K562 (cell line): ENCODE results near the gene MRPL27. TPM values are rescaled to one million over a fixed set of nuclear protein-coding genes. Genes with fewer than 3 reads are reported as not detected.

Experiments
- ATAC-seq: fragments of 200-7000 bp; cut with Tn5 transposase; 3 replicates; pipeline ENCODE4 v1.9.1; 2020; ENCODE audit warnings: moderate library complexity
- BruUV-seq: library from RNA; stranded (reverse); fragments of 400-500 nt; replicated peaks from 2 replicates; lab custom pipeline; 2021; lab: Mats Ljungman, UMichigan
- CTCF ChIA-PET: fragments of 300-600 bp; formaldehyde crosslinking; extraction: SDS; loops from one replicate; lab custom pipeline; 2021; ENCODE audit warnings: low intra/inter-chr PET ratio; lab: Yijun Ruan, JAX
- POLR2A ChIA-PET: fragments of 300-600, 350-650 bp; sonication (Branson Sonifier 250); formaldehyde crosslinking; extraction: SDS; loops from one replicate; lab custom pipeline; 2021; ENCODE audit warnings: antibody characterized with exemption, inconsistent platforms; lab: Yijun Ruan, JAX
- DNase-seq, 4 experiments: peaks; one replicate each; pipeline versions ENCODE4 v3.0.0 to v3.0.0-alpha.2; 2011 to 2018; ENCODE audit warnings: low spot score in 3 of 4, mixed read lengths in 3 of 4; ENCODE audit errors: extremely low read depth in 1 of 4
- FAIRE-seq: peaks from 2 replicates; lab custom pipeline; 2011; peaks lifted over from hg19 to GRCh38; lab: Jason Lieb, UNC
- H2AFZ ChIP-seq: 2 replicates; pipeline ENCODE4 v1.6.0; 2011; ENCODE audit warnings: low read depth, low read length, control low read depth, inconsistent platforms
- H3K27ac ChIP-seq: fragments of 200-600 bp; 3 replicates; pipeline ENCODE4 v1.8.0; 2011; ENCODE audit warnings: low read depth, mild to moderate bottlenecking, control low read depth, inconsistent platforms, low read length, moderate library complexity, mixed read lengths; ENCODE audit errors: extremely low read depth
- H3K27me3 ChIP-seq, 2 experiments: fragments of 300-600 bp in 1 of 2; 2 replicates in 1 of 2; 3 replicates in 1 of 2; pipeline versions ENCODE4 v1.6.0 to v1.8.0; 2011; ENCODE audit warnings: inconsistent platforms in 2 of 2, low read length in 2 of 2, mild to moderate bottlenecking in 1 of 2, mixed read lengths in 1 of 2, moderate library complexity in 1 of 2; ENCODE audit not compliant: control insufficient read depth in 2 of 2, insufficient read depth in 2 of 2
- H3K36me3 ChIP-seq: fragments of 300-600 bp; 3 replicates; pipeline ENCODE4 v1.8.0; 2011; ENCODE audit warnings: mild to moderate bottlenecking, low read length, inconsistent platforms; ENCODE audit not compliant: control insufficient read depth, insufficient read depth
- H3K4me1 ChIP-seq, 2 experiments: fragments of 200-600 bp in 1 of 2; replicated peaks in 1 of 2; 2 replicates in 1 of 2; 3 replicates in 1 of 2; pipeline versions ENCODE4 v1.5.1 to v1.8.0; 2011; ENCODE audit warnings: inconsistent platforms in 2 of 2, low read length in 2 of 2, mild to moderate bottlenecking in 1 of 2, mixed read lengths in 1 of 2, moderate library complexity in 1 of 2; ENCODE audit not compliant: control insufficient read depth in 2 of 2, insufficient read depth in 2 of 2
- H3K4me2 ChIP-seq: 2 replicates; pipeline ENCODE4 v1.6.1; 2011; ENCODE audit warnings: low read length, control low read depth, inconsistent platforms, mixed read lengths; ENCODE audit not compliant: insufficient read depth
- H3K4me3 ChIP-seq: fragments of 200-600 bp; sonication (generic), shearing (Covaris generic); 2 replicates; pipeline ENCODE4 v1.5.1; 2016; ENCODE audit warnings: control low read depth, inconsistent platforms
- H3K79me2 ChIP-seq: fragments of 200-600 bp; 3 replicates; pipeline ENCODE4 v1.8.0; 2011; ENCODE audit warnings: low read length, inconsistent platforms; ENCODE audit not compliant: control insufficient read depth, insufficient read depth
- H3K9ac ChIP-seq, 2 experiments: 2 replicates each; pipeline versions ENCODE4 v1.6.0 to v1.6.1; 2011; ENCODE audit warnings: low read depth in 2 of 2, low read length in 2 of 2, control low read depth in 1 of 2, inconsistent platforms in 1 of 2, mild to moderate bottlenecking in 1 of 2, mixed read lengths in 1 of 2; ENCODE audit not compliant: insufficient read depth in 1 of 2
- H3K9me1 ChIP-seq: one replicate; pipeline ENCODE4 v1.6.0; 2011; ENCODE audit warnings: inconsistent platforms, mild to moderate bottlenecking, low read length, moderate library complexity; ENCODE audit not compliant: control insufficient read depth, insufficient read depth
- H3K9me3 ChIP-seq: replicated peaks from 2 replicates; pipeline ENCODE4 v1.5.1; 2011; ENCODE audit warnings: low read depth, low read length, inconsistent platforms; ENCODE audit not compliant: control insufficient read depth, insufficient read depth
- H4K20me1 ChIP-seq: replicated peaks from 2 replicates; pipeline ENCODE4 v1.6.1; 2011; ENCODE audit warnings: low read length, inconsistent platforms, mixed read lengths; ENCODE audit not compliant: control insufficient read depth, insufficient read depth
- BRCA1 ChIP-seq, 2 experiments: fragments of 450-650 bp in 1 of 2; sonication (generic) in 1 of 2; formaldehyde crosslinking in 1 of 2; IDR thresholded peaks; 2 replicates each; pipeline versions ENCODE4 v1.5.0 to v1.6.1; 2017 to 2020; ENCODE audit warnings: mild to moderate bottlenecking in 1 of 2, missing genetic modification reagents in 1 of 2
- CREBBP ChIP-seq: IDR thresholded peaks from one replicate; pipeline ENCODE4 v1.6.1; 2012; ENCODE audit warnings: low read depth, mild to moderate bottlenecking, control low read depth, inconsistent platforms, low read length
- DNMT1 ChIP-seq: fragments of 450-650 bp; IDR thresholded peaks from 2 replicates; pipeline ENCODE4 v1.6.1; 2016; ENCODE audit warnings: antibody characterized with exemption, mild to moderate bottlenecking
- GTF2B ChIP-seq: IDR thresholded peaks from 2 replicates; pipeline ENCODE4 v1.6.1; 2011; ENCODE audit not compliant: insufficient read length; ENCODE audit errors: extremely low read depth
- HDAC1 ChIP-seq, 2 experiments: fragments of 450-650 bp; IDR thresholded peaks; 2 replicates each; pipeline ENCODE4 v1.6.1; 2016 to 2017; ENCODE audit warnings: inconsistent platforms in 1 of 2, mild to moderate bottlenecking in 1 of 2, moderate library complexity in 1 of 2
- JUNB ChIP-seq: fragments of 450-650 bp; formaldehyde crosslinking; conservative IDR thresholded peaks from 2 replicates; pipeline ENCODE4 v1.4.0; 2020; ENCODE audit warnings: mild to moderate bottlenecking
- KDM4B ChIP-seq, 2 experiments: fragments of 450-650 bp in 1 of 2; sonication (generic) in 1 of 2; IDR thresholded peaks; 2 replicates each; pipeline ENCODE4 v1.6.1; 2016 to 2017; ENCODE audit warnings: borderline replicate concordance in 2 of 2, antibody characterized with exemption in 1 of 2, low read depth in 1 of 2, mild to moderate bottlenecking in 1 of 2
- L3MBTL2 ChIP-seq: fragments of 450-650 bp; IDR thresholded peaks from 2 replicates; pipeline ENCODE4 v1.6.1; 2016; ENCODE audit warnings: mild to moderate bottlenecking, moderate library complexity
- MEIS2 ChIP-seq: fragments of 450-650 bp; IDR thresholded peaks from 2 replicates; pipeline ENCODE4 v1.6.1; 2014; ENCODE audit warnings: mild to moderate bottlenecking; ENCODE audit not compliant: partially characterized antibody
- WHSC1 ChIP-seq: IDR thresholded peaks from one replicate; pipeline ENCODE4 v1.6.1; 2012; ENCODE audit warnings: low read length, control low read depth, inconsistent platforms
- YBX1 ChIP-seq: fragments of 450-650 bp; IDR thresholded peaks from 2 replicates; pipeline ENCODE4 v1.7.1; 2016; ENCODE audit warnings: mild to moderate bottlenecking
- YY1 ChIP-seq, 3 experiments: IDR thresholded peaks; 2 replicates each; pipeline ENCODE4 v1.6.1; 2011; ENCODE audit warnings: low read length in 2 of 3, mild to moderate bottlenecking in 2 of 3, moderate library complexity in 2 of 3, borderline replicate concordance in 1 of 3, control low read depth in 1 of 3, low read depth in 1 of 3; ENCODE audit not compliant: insufficient read depth in 3 of 3, insufficient replicate concordance in 2 of 3, control insufficient read depth in 1 of 3, insufficient read length in 1 of 3; ENCODE audit errors: extremely low read depth in 1 of 3
- WGBS: fragments of 100-300 bp; shearing (Covaris generic); methylation state at CpG from one replicate; pipeline ENCODE4 v1.1.6; 2016; ENCODE audit warnings: low coverage, mixed read lengths; ENCODE audit not compliant: insufficient coverage; ENCODE audit errors: missing lambda C conversion rate; 5-methylcytosine and 5-hydroxymethylcytosine counted together
- in situ Hi-C: fragments of 300-500 bp; cut with MboI; formaldehyde crosslinking; loops from 4 replicates; pipeline ENCODE4 v1.15.0; 2018; ENCODE audit warnings: inconsistent platforms, mixed read lengths
- intact Hi-C: fragments of 100-400 bp; cut with micrococcal nuclease; formaldehyde crosslinking; loops from 2 replicates; pipeline ENCODE4 v1.14.2; 2022
- polyA plus RNA-seq, 8 experiments: library from polyadenylated mRNA; depleted of rRNA in 4 of 8; stranded (reverse) in 5 of 8; unstranded in 3 of 8; fragments of >200 nt; fragmentation: Nextera tagmentation in 2 of 8; fragmentation: Illumina TruSeq in 1 of 8; extraction: Ambion mirVana in 2 of 8; extraction: Trizol in 1 of 8; gene quantifications; 2 replicates each; pipeline versions ENCODE4 v1.2.1 to v1.2.3, GENCODE V29; 2011 to 2014; ENCODE audit warnings: inconsistent platforms in 1 of 8, missing spikeins in 1 of 8
- total RNA-seq, 7 experiments: library from RNA; depleted of rRNA in 6 of 7; stranded (reverse); fragments of >200 nt in 6 of 7; fragmentation: Illumina TruSeq in 2 of 7; extraction: Trizol in 2 of 7; gene quantifications; 2 replicates each; pipeline versions ENCODE4 v1.2.1 to v1.2.3, GENCODE V29; 2011 to 2021; ENCODE audit warnings: low replicate concordance in 1 of 7
- TF ChIP-seq, protein P1 (sequence below): fragments of 450-650 bp; formaldehyde crosslinking; IDR thresholded peaks from 2 replicates; pipeline ENCODE4 v1.4.0; 2022; ENCODE audit warnings: mild to moderate bottlenecking, moderate library complexity

MRPL27 gene
- total and polyA plus RNA-seq, 9 of the 15 experiments (the other 6 are each of a cell fraction or from before 2014, with no cell fraction given): 96.3 to 401 (median 142) TPM

DNA sequence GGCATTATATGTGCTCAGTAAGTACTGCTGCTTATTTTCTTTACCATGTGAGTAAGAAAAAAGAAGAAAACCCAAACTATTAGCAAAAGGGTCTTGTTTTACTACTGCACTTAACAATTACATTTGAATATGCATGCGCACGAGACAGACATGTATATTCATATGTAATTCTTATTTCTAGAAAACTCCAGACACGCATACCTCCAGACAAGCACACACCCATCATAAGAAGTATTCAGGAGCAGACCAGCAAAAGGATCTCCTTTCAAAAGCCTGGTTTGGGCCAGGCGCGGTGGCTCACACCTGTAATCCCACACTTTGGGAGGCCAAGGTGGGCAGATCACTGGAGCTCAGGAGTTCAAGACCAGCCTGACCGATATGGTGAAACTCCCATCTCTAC is 16.6 kb upstream of the MRPL27 start:
- H4K20me1 ChIP-seq: 0 out of 2 replicates have a peak, but pooled peaks cover under 1% of the 10 kb centered on the region
- no TSS peak for BruUV-seq
- H3K9me1 ChIP-seq: no peaks in the 10 kb centered on the region
- WGBS: 96% methylated on average over 6 of the region's 6 CpGs
- H3K4me1 ChIP-seq: no peaks in the 10 kb centered on the region; a peak in 1 of 5 replicates
- H3K36me3 ChIP-seq: peaks cover 99% of the 10 kb centered on the region
- no peak overlapping the region for H3K9ac ChIP-seq
- H3K27ac ChIP-seq: no peak overlapping the region
- ATAC-seq (no peak), FAIRE-seq (no peak), DNase-seq (no peak)
- H3K79me2 ChIP-seq: peaks cover 32% of the 10 kb centered on the region
- H3K4me3 ChIP-seq: no peak overlapping the region
- intact Hi-C loops: no loop called here
- no peaks in the 10 kb centered on the region for H3K27me3 ChIP-seq
- H3K9me3 ChIP-seq: no peaks in the 10 kb centered on the region
- CTCF ChIA-PET: no interaction called here
- in situ Hi-C loops: no loop called here
- POLR2A ChIA-PET: interaction anchor here (0.6 to 13.4 kb wide), 4 partner anchors 8 to 316 kb away, joined by 3 to 129 read pairs (median 30); partner anchors contain the start of gene LRRC59
- H2AFZ ChIP-seq: no peak overlapping the region
- H3K4me2 ChIP-seq: no peak overlapping the region
- TF ChIP-seq DNMT1 (no peak), L3MBTL2 (no peak), JUNB (no peak), HDAC1 (IDR thresholded peaks at IDR 0.05) (no peak), YY1 (IDR thresholded peaks at IDR 0.05; ENCODE audit: borderline replicate concordance in 1 of 3, control insufficient read depth in 1 of 3, extremely low read depth in 1 of 3, insufficient read depth in 3 of 3, insufficient read length in 1 of 3, insufficient replicate concordance in 2 of 3, low read depth in 1 of 3, low read length in 2 of 3) (no peak), WHSC1 (no peak), CREBBP (no peak), YBX1 (no peak), KDM4B (IDR thresholded peaks at IDR 0.05; ENCODE audit: borderline replicate concordance in 2 of 2, low read depth in 1 of 2) (no peak), GTF2B (no peak), MEIS2 (no peak), BRCA1 (IDR thresholded peaks at IDR 0.05) (no peak), BRCA1 (CRISPR knock-in tag; IDR thresholded peaks at IDR 0.05) (no peak)
- TF ChIP-seq, protein P1, sequence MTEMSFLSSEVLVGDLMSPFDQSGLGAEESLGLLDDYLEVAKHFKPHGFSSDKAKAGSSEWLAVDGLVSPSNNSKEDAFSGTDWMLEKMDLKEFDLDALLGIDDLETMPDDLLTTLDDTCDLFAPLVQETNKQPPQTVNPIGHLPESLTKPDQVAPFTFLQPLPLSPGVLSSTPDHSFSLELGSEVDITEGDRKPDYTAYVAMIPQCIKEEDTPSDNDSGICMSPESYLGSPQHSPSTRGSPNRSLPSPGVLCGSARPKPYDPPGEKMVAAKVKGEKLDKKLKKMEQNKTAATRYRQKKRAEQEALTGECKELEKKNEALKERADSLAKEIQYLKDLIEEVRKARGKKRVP: no peak
